IMR-90 (cell line): ENCODE results near the gene CLEC17A. TPM values are rescaled to one million over a fixed set of nuclear protein-coding genes. Genes with fewer than 3 reads are reported as not detected.
"Not testable (repeated sequence)": the region's sequence is repeated elsewhere in the genome, so short reads cannot be mapped to it uniquely, and the experiment has no call there.

Source experiments
- ATAC-seq: fragments of 200-7000 bp; cut with Tn5 transposase; 2 replicates; pipeline ENCODE4 v1.9.1; 2020; ENCODE audit warnings: low read depth, mild to moderate bottlenecking, moderate library complexity
- BruUV-seq: library from RNA; stranded (reverse); fragments of 400-500 nt; replicated peaks from 2 replicates; lab custom pipeline; 2021; lab: Mats Ljungman, UMichigan
- CTCF ChIA-PET: fragments of 300-600 bp; formaldehyde crosslinking; extraction: SDS; loops from one replicate; lab custom pipeline; 2021; ENCODE audit warnings: antibody characterized with exemption; lab: Yijun Ruan, JAX
- POLR2A ChIA-PET: fragments of 300-600 bp; sonication (Branson Sonifier 250); formaldehyde crosslinking; loops from one replicate; lab custom pipeline; 2022; ENCODE audit warnings: antibody characterized with exemption; ENCODE audit not compliant: unreplicated experiment; lab: Charles Lee
- DNase-seq: peaks from one replicate; pipeline ENCODE4 v3.0.0; 2013
- H2AFZ ChIP-seq: replicated peaks from 2 replicates; pipeline ENCODE3; 2013; ENCODE audit warnings: low read length, mild to moderate bottlenecking; ENCODE audit not compliant: poor library complexity
- H2AK5ac ChIP-seq: 2 replicates; pipeline ENCODE4 v1.6.1; 2013; ENCODE audit warnings: low read depth, low read length, inconsistent platforms
- H2AK9ac ChIP-seq: replicated peaks from 2 replicates; pipeline ENCODE3; 2013; ENCODE audit warnings: mild to moderate bottlenecking, low read depth, low read length, moderate library complexity; ENCODE audit not compliant: poor library complexity
- H2BK120ac ChIP-seq: 2 replicates; pipeline ENCODE4 v1.6.1; 2013; ENCODE audit warnings: low read depth, low read length, inconsistent platforms
- H2BK15ac ChIP-seq: 3 replicates; pipeline ENCODE4 v1.6.1; 2013; ENCODE audit warnings: low read depth, low read length, inconsistent platforms
- H2BK20ac ChIP-seq: 2 replicates; pipeline ENCODE4 v1.6.1; 2013; ENCODE audit warnings: low read depth, mild to moderate bottlenecking, inconsistent platforms, low read length, moderate library complexity
- H2BK5ac ChIP-seq: 2 replicates; pipeline ENCODE4 v1.6.1; 2013; ENCODE audit warnings: mild to moderate bottlenecking, low read depth, low read length, inconsistent platforms; ENCODE audit not compliant: poor library complexity, severe bottlenecking
- H3K14ac ChIP-seq: replicated peaks from 2 replicates; pipeline ENCODE4 v1.6.1; 2013; ENCODE audit warnings: low read depth, low read length, inconsistent platforms
- H3K18ac ChIP-seq: 2 replicates; pipeline ENCODE4 v1.6.1; 2013; ENCODE audit warnings: low read depth, low read length, control low read depth
- H3K23ac ChIP-seq: 2 replicates; pipeline ENCODE4 v1.6.1; 2013; ENCODE audit warnings: low read depth, low read length, inconsistent platforms
- H3K27ac ChIP-seq: 2 replicates; pipeline ENCODE4 v1.5.1; 2013; ENCODE audit warnings: mild to moderate bottlenecking, control low read depth, low read length; ENCODE audit not compliant: insufficient read depth
- H3K27me3 ChIP-seq: 2 replicates; pipeline ENCODE4 v1.6.1; 2013; ENCODE audit warnings: low read length; ENCODE audit not compliant: control insufficient read depth, insufficient read depth
- H3K36me3 ChIP-seq: 2 replicates; pipeline ENCODE4 v1.6.1; 2013; ENCODE audit warnings: low read length, mixed read lengths; ENCODE audit not compliant: control insufficient read depth, insufficient read depth
- H3K4ac ChIP-seq: 2 replicates; pipeline ENCODE4 v1.6.1; 2013; ENCODE audit warnings: low read depth, low read length, inconsistent platforms
- H3K4me1 ChIP-seq: 2 replicates; pipeline ENCODE4 v1.6.1; 2013; ENCODE audit warnings: low read length, mixed read lengths; ENCODE audit not compliant: control insufficient read depth, insufficient read depth
- H3K4me2 ChIP-seq: 2 replicates; pipeline ENCODE4 v1.6.1; 2013; ENCODE audit warnings: low read depth, mild to moderate bottlenecking, control low read depth, low read length, moderate library complexity
- H3K4me3 ChIP-seq: 2 replicates; pipeline ENCODE4 v1.5.1; 2013; ENCODE audit warnings: low read depth, mild to moderate bottlenecking, control low read depth, low read length, moderate library complexity; ENCODE audit not compliant: insufficient read depth
- H3K56ac ChIP-seq: 2 replicates; pipeline ENCODE4 v1.6.1; 2013; ENCODE audit warnings: low read length, inconsistent platforms; ENCODE audit not compliant: insufficient read depth; ENCODE audit errors: extremely low read depth
- H3K79me1 ChIP-seq, 2 experiments: 2 replicates each; pipeline ENCODE4 v1.6.1; 2013; ENCODE audit warnings: low read length in 2 of 2, inconsistent platforms in 1 of 2, low read depth in 1 of 2
- H3K9ac ChIP-seq: 2 replicates; pipeline ENCODE4 v1.6.1; 2013; ENCODE audit warnings: low read depth, low read length, control low read depth
- H3K9me1 ChIP-seq: 2 replicates; pipeline ENCODE4 v1.6.1; 2013; ENCODE audit warnings: low read length, inconsistent platforms; ENCODE audit not compliant: insufficient read depth
- H3K9me3 ChIP-seq: 2 replicates; pipeline ENCODE4 v1.6.1; 2013; ENCODE audit warnings: low read length; ENCODE audit not compliant: control insufficient read depth, insufficient read depth
- H4K20me1 ChIP-seq: 2 replicates; pipeline ENCODE4 v1.6.1; 2013; ENCODE audit warnings: low read length, inconsistent platforms; ENCODE audit not compliant: insufficient read depth
- H4K5ac ChIP-seq: 2 replicates; pipeline ENCODE4 v1.6.1; 2013; ENCODE audit warnings: mild to moderate bottlenecking, low read depth, low read length, control low read depth
- H4K8ac ChIP-seq, 2 experiments: 2 replicates each; pipeline ENCODE4 v1.6.1; 2013; ENCODE audit warnings: low read depth in 2 of 2, low read length in 2 of 2, control low read depth in 1 of 2, inconsistent platforms in 1 of 2
- H4K91ac ChIP-seq: 2 replicates; pipeline ENCODE4 v1.6.1; 2013; ENCODE audit warnings: low read depth, low read length, inconsistent platforms; ENCODE audit not compliant: insufficient read depth
- CHD1 ChIP-seq: IDR thresholded peaks from 2 replicates; pipeline ENCODE4 v1.6.1; 2012; ENCODE audit warnings: low read depth, low read length, improper control_type of control experiment
- CTCF ChIP-seq: conservative IDR thresholded peaks from 2 replicates; pipeline ENCODE4 v1.5.1; 2012; ENCODE audit warnings: mild to moderate bottlenecking, low read depth, low read length, improper control_type of control experiment
- FOS ChIP-seq: fragments of 150-350 bp; IDR thresholded peaks from 2 replicates; pipeline ENCODE4 v1.6.1; 2016; ENCODE audit warnings: low read depth, low read length
- NFE2L2 ChIP-seq: fragments of 150-350 bp; IDR thresholded peaks from 2 replicates; pipeline ENCODE4 v1.6.1; 2016; ENCODE audit warnings: low read depth, mild to moderate bottlenecking, low read length
- RAD21 ChIP-seq: IDR thresholded peaks from 2 replicates; pipeline ENCODE4 v1.6.1; 2012; ENCODE audit warnings: low read length, improper control_type of control experiment
- RCOR1 ChIP-seq: IDR thresholded peaks from 2 replicates; pipeline ENCODE4 v1.6.1; 2012; ENCODE audit warnings: mild to moderate bottlenecking, low read length, improper control_type of control experiment; ENCODE audit not compliant: insufficient replicate concordance
- SMC3 ChIP-seq: fragments of 150-350 bp; IDR thresholded peaks from 2 replicates; pipeline ENCODE4 v1.6.1; 2016; ENCODE audit warnings: low read depth, mild to moderate bottlenecking, antibody characterized with exemption, low read length, moderate library complexity
- WGBS, 2 experiments: methylation state at CpG; one replicate each; pipeline versions ENCODE4 v1.1.5 to v1.1.7; 2013; ENCODE audit warnings: missing lambda C conversion rate in 2 of 2; ENCODE audit not compliant: insufficient read length in 1 of 2; ENCODE audit errors: extremely low coverage in 2 of 2; 5-methylcytosine and 5-hydroxymethylcytosine counted together
- dilution Hi-C: fragments of 300-500 bp; cut with HindIII; formaldehyde crosslinking; loops from one replicate; pipeline ENCODE4 v1.14.3; 2018; ENCODE audit warnings: low sequenced_read_pairs; ENCODE audit not compliant: unreplicated experiment
- in situ Hi-C: fragments of 300-500 bp; cut with MboI; formaldehyde crosslinking; loops from 3 replicates; pipeline ENCODE4 v1.14.3; 2019; ENCODE audit warnings: low sequenced_read_pairs, inconsistent platforms, mixed read lengths
- intact Hi-C: fragments of 100-400 bp; cut with micrococcal nuclease; formaldehyde crosslinking; loops from 2 replicates; pipeline ENCODE4 v1.10.0; 2022
- polyA plus RNA-seq, 3 experiments: library from polyadenylated mRNA; depleted of rRNA; stranded (reverse); fragments of >200 nt; gene quantifications; 2 replicates each; pipeline ENCODE4 v1.2.3, GENCODE V29; 2012; ENCODE audit warnings: low replicate concordance in 1 of 3
- total RNA-seq: library from RNA; depleted of rRNA; stranded (reverse); fragments of >200 nt; gene quantifications from 2 replicates; pipeline ENCODE4 v1.2.3, GENCODE V29; 2012

CLEC17A gene
- total and polyA plus RNA-seq, 2 of the 4 experiments (the other 2 are of a cell fraction), result 0.05 TPM; not detected in 1

GRCh38 chr19:14580623-14581237 lies 2.2 kb upstream of the CLEC17A start:
- TF ChIP-seq RCOR1 (no peak), SMC3 (no peak), RAD21 (no peak), NFE2L2 (no peak), FOS (no peak), CTCF (no peak), CHD1 (no peak)
- Histone ChIP-seq H3K4me3 (no peak overlapping the region), H3K23ac (no peak overlapping the region), H4K91ac (no peak overlapping the region), H4K5ac (no peak overlapping the region), H3K9ac (no peak overlapping the region), H3K36me3 (no peaks in the 10 kb centered on the region), H2BK15ac (no peak overlapping the region), H4K8ac (no peak overlapping the region), H2BK5ac (no peak overlapping the region), H3K27me3 (no peaks in the 10 kb centered on the region), H3K14ac (no peak overlapping the region), H3K9me1 (no peaks in the 10 kb centered on the region), H3K9me3 (no peaks in the 10 kb centered on the region), H2BK20ac (no peak overlapping the region), H3K4ac (no peak overlapping the region), H2AK9ac (no peak overlapping the region), H3K4me1 (no peaks in the 10 kb centered on the region), H3K56ac (no peak overlapping the region), H3K27ac (no peak overlapping the region), H3K18ac (no peak overlapping the region), H4K20me1 (no peaks in the 10 kb centered on the region), H2AK5ac (no peak overlapping the region), H2AFZ (peak overlapping the region; percentile 41), H3K4me2 (no peak overlapping the region), H2BK120ac (no peak overlapping the region), H3K79me1 (no peaks in the 10 kb centered on the region)
- CTCF ChIA-PET, result no interaction called here
- dilution Hi-C loops, result no loop called here
- POLR2A ChIA-PET, result no interaction called here
- no CpG with 5 or more reads among the region's 6 CpGs for WGBS, 2 experiments
- ATAC-seq (no peak), DNase-seq (no peak)
- intact Hi-C loops, result no loop called here
- BruUV-seq, result no TSS peak
- in situ Hi-C loops, result loop anchor here (25.0 kb wide), 1 partner anchor 307 kb away; the partner anchor contains the start of gene OR7A17

GRCh38 chr19:14584372-14584771 lies 1.5 kb downstream of the CLEC17A start:
- dilution Hi-C loops, CTCF ChIA-PET: not testable (repeated sequence)

More at GRCh38 chr19:14584372-14584771, 1.5 kb downstream of the CLEC17A start:
- H3K14ac ChIP-seq, H4K8ac ChIP-seq, H3K4me1 ChIP-seq, H2BK15ac ChIP-seq, intact Hi-C loops, ATAC-seq, H3K27ac ChIP-seq, H2BK5ac ChIP-seq, H2BK120ac ChIP-seq, H2AK9ac ChIP-seq, H3K23ac ChIP-seq, BruUV-seq, POLR2A ChIA-PET, H3K36me3 ChIP-seq, H2BK20ac ChIP-seq, H3K27me3 ChIP-seq, H3K56ac ChIP-seq, H3K4me2 ChIP-seq, H3K4ac ChIP-seq, H2AK5ac ChIP-seq, H3K9ac ChIP-seq, H4K5ac ChIP-seq, H3K9me1 ChIP-seq, H3K79me1 ChIP-seq, H3K18ac ChIP-seq, H3K4me3 ChIP-seq, H4K20me1 ChIP-seq, DNase-seq, H4K91ac ChIP-seq, H2AFZ ChIP-seq, H3K9me3 ChIP-seq: not testable (repeated sequence)
- no CpG with 5 or more reads among the region's 5 CpGs for WGBS, 2 experiments
- in situ Hi-C loops, result loop anchor here (25.0 kb wide), 1 partner anchor 303 kb away; the partner anchor contains the start of gene OR7A17
